Coronary artery (tissue), 2 donors: Measurements from ENCODE around the gene PLB1.
A peak's percentile ranks its signal among the peaks of the same experiment; 100 is the strongest.

Experiments used
- DNase-seq: peaks from one replicate; pipeline ENCODE4 v3.0.0-alpha.2; 2017; ENCODE audit warnings: low spot score
- H3K27ac ChIP-seq, 2 donors: fragments of 200-600 bp; sonication (generic); one replicate each; pipeline ENCODE4 v1.5.1; 2016 to 2019
- H3K4me3 ChIP-seq: fragments of 200-600 bp; sonication (generic); 2 replicates; pipeline ENCODE4 v1.5.1; 2016; ENCODE audit warnings: mild to moderate bottlenecking, moderate library complexity
- CTCF ChIP-seq: fragments of 200-600 bp; sonication (generic); IDR thresholded peaks from one replicate; pipeline ENCODE4 v1.5.1; 2019; ENCODE audit warnings: antibody characterized with exemption

Gene PLB1

GRCh38 chr2:28579606-28580005, 83.7 kb downstream of the PLB1 start:
- H3K27ac ChIP-seq = no peak overlapping the region
- no peak for DNase-seq
- TF ChIP-seq CTCF = no peak
- H3K4me3 ChIP-seq = no peak overlapping the region

- no peak for DNase-seq
- no peak for TF ChIP-seq CTCF
- Histone ChIP-seq H3K27ac (no peak overlapping the region), H3K4me3 (no peak overlapping the region)
Observed at GRCh38 chr2:28580078-28580477, 84.2 kb downstream of the PLB1 start.

DNA sequence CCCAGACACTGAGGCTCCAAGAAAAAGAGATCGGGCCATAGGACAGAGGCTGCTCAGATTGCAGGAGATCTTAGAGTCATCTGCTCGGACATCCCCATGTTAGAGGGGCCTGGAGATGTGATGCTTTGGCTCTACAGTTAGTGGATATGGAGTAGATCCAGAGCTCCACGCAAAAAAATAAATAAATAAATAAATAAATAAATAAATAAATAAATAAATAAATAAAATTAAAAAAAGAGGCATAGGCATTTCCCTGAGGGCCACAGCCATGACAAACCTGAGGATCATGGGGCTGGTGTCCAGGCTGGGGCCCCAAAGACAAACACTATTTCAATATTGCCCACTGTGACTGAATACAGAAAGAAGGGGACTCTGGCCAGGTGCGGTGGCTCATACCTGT, 85.5 kb downstream of the PLB1 start:
- Histone ChIP-seq H3K4me3 (no peak overlapping the region), H3K27ac (no peak overlapping the region)
- no peak for DNase-seq
- TF ChIP-seq CTCF = no peak

DNA sequence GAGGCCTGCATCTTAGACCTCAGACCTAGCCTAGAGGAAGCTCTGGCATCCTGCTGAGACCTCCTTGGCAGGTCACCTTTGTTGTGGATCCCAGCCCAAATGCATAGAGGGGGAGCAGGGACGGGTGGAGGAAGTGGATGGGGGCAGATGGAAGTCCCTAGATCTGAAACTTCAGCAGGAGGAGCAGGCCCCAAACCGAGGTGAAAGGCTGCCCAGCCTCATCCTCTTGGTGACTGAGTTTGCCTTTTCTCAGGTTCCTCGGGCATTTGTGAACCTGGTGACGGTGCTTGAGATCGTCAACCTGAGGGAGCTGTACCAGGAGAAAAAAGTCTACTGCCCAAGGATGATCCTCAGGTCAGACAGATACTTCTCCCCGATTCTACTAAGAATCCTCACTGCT, 86.3 kb downstream of the PLB1 start:
- H3K27ac ChIP-seq = no peak overlapping the region
- DNase-seq = no peak
- H3K4me3 ChIP-seq = no peak overlapping the region
- TF ChIP-seq CTCF = no peak

- peak; percentile 64 for DNase-seq
- Histone ChIP-seq H3K4me3 (no peak overlapping the region), H3K27ac (no peak overlapping the region)
- TF ChIP-seq CTCF = no peak
Observed at GRCh38 chr2:28582595-28582994, 86.7 kb downstream of the PLB1 start.

- peak overlapping the region; percentile 69 to 80 for H3K27ac ChIP-seq
- DNase-seq = peak; percentile 89
- TF ChIP-seq CTCF = no peak
- no peak overlapping the region for H3K4me3 ChIP-seq
Observed at GRCh38 chr2:28583899-28584553, 88.2 kb downstream of the PLB1 start.

DNA sequence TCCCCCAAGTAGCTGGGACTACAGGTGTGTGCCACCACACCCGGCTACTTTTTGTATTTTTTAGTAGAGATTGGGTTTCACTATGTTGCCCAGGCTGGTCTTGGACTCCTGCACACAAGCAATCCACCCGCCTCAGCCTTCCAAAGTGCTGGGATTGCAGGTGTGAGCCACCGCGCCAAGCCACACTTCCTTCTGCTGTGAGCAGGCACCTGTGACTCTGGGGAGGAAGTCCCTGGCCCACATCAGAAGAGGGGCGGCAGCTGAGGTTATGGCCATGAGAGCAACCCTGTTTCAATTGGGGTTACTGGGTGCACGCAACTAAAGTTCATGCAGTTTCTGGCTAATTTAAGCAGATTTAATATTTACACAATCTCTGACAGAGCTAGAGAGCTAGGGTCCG, 91.0 kb downstream of the PLB1 start:
- Histone ChIP-seq H3K4me3 (no peak overlapping the region), H3K27ac (no peak overlapping the region)
- peak; percentile 57 for DNase-seq
- TF ChIP-seq CTCF = no peak
